H9 (cell line): ENCODE measurements around the gene SLC44A1. TPM values are rescaled to one million over a fixed set of nuclear protein-coding genes. Genes with fewer than 3 reads are reported as not detected.

Experiments used
- DNase-seq: peaks from one replicate; pipeline ENCODE4 v3.0.0-alpha.2; 2017
- H2AFZ ChIP-seq: one replicate; pipeline ENCODE4 v1.6.1; 2013; ENCODE audit warnings: mild to moderate bottlenecking, low read length, control low read depth, moderate library complexity
- H2AK5ac ChIP-seq: 2 replicates; pipeline ENCODE4 v1.6.1; 2013; ENCODE audit warnings: low read length, control low read depth, mixed read lengths; ENCODE audit not compliant: insufficient read length
- H2BK120ac ChIP-seq: one replicate; pipeline ENCODE4 v1.6.1; 2013; ENCODE audit warnings: low read depth, mild to moderate bottlenecking, low read length, control low read depth, inconsistent platforms; ENCODE audit not compliant: poor library complexity, severe bottlenecking
- H2BK12ac ChIP-seq: 2 replicates; pipeline ENCODE4 v1.6.1; 2013; ENCODE audit warnings: low read length, control low read depth, mixed read lengths, low read depth; ENCODE audit not compliant: insufficient read length
- H2BK15ac ChIP-seq: 2 replicates; pipeline ENCODE4 v1.6.1; 2013; ENCODE audit warnings: low read depth, low read length, control low read depth
- H2BK20ac ChIP-seq: one replicate; pipeline ENCODE4 v1.6.1; 2013; ENCODE audit warnings: low read depth, mild to moderate bottlenecking, low read length, control low read depth, inconsistent platforms; ENCODE audit not compliant: poor library complexity, severe bottlenecking
- H2BK5ac ChIP-seq: 2 replicates; pipeline ENCODE4 v1.6.1; 2013; ENCODE audit warnings: low read length, control low read depth, mixed read lengths; ENCODE audit not compliant: insufficient read length
- H3K14ac ChIP-seq: 2 replicates; pipeline ENCODE4 v1.6.1; 2013; ENCODE audit warnings: low read length, control low read depth; ENCODE audit not compliant: insufficient read depth
- H3K18ac ChIP-seq: 2 replicates; pipeline ENCODE4 v1.6.1; 2013; ENCODE audit warnings: low read depth, mild to moderate bottlenecking, mixed read lengths, low read length, control low read depth; ENCODE audit not compliant: insufficient read length
- H3K23ac ChIP-seq: 2 replicates; pipeline ENCODE4 v1.6.1; 2013; ENCODE audit warnings: low read length, control low read depth, mixed read lengths, low read depth; ENCODE audit not compliant: insufficient read length
- H3K23me2 ChIP-seq: 2 replicates; pipeline ENCODE4 v1.6.1; 2013; ENCODE audit warnings: low read depth, mild to moderate bottlenecking, mixed read lengths, low read length, control low read depth; ENCODE audit not compliant: insufficient read length, poor library complexity, severe bottlenecking
- H3K27ac ChIP-seq: 2 replicates; pipeline ENCODE4 v1.5.1; 2013; ENCODE audit warnings: low read length, control low read depth, mixed read lengths, low read depth; ENCODE audit not compliant: insufficient read length
- H3K27me3 ChIP-seq: 2 replicates; pipeline ENCODE4 v1.6.1; 2013; ENCODE audit warnings: low read length, control low read depth, inconsistent platforms; ENCODE audit not compliant: insufficient read depth
- H3K4ac ChIP-seq: 2 replicates; pipeline ENCODE4 v1.6.1; 2013; ENCODE audit warnings: low read depth, mild to moderate bottlenecking, control low read depth, inconsistent platforms, low read length, moderate library complexity
- H3K4me1 ChIP-seq: 2 replicates; pipeline ENCODE4 v1.6.1; 2013; ENCODE audit warnings: low read length, control low read depth, inconsistent platforms; ENCODE audit not compliant: insufficient read depth
- H3K4me2 ChIP-seq: 2 replicates; pipeline ENCODE4 v1.6.1; 2013; ENCODE audit warnings: low read length, control low read depth, mixed read lengths; ENCODE audit not compliant: insufficient read length, insufficient read depth
- H3K56ac ChIP-seq: 2 replicates; pipeline ENCODE4 v1.6.1; 2013; ENCODE audit warnings: low read depth, mild to moderate bottlenecking, mixed read lengths, low read length, control low read depth; ENCODE audit not compliant: insufficient read length
- H3K79me1 ChIP-seq: 2 replicates; pipeline ENCODE4 v1.6.1; 2013; ENCODE audit warnings: low read depth, mild to moderate bottlenecking, moderate library complexity, low read length, control low read depth, inconsistent platforms; ENCODE audit not compliant: insufficient read depth, poor library complexity, severe bottlenecking
- H3K79me2 ChIP-seq: 2 replicates; pipeline ENCODE4 v1.6.1; 2013; ENCODE audit warnings: low read length, control low read depth, inconsistent platforms; ENCODE audit not compliant: insufficient read depth
- H3K9ac ChIP-seq: 2 replicates; pipeline ENCODE4 v1.6.1; 2013; ENCODE audit warnings: low read length, control low read depth, mixed read lengths; ENCODE audit not compliant: insufficient read length; ENCODE audit errors: extremely low read depth
- H3K9me3 ChIP-seq: one replicate; pipeline ENCODE4 v1.6.1; 2013; ENCODE audit warnings: low read depth, low read length, inconsistent platforms; ENCODE audit not compliant: control insufficient read depth
- H3T11ph ChIP-seq: one replicate; pipeline ENCODE4 v1.6.1; 2013; ENCODE audit warnings: mild to moderate bottlenecking, low read length, control low read depth, inconsistent platforms
- H4K20me1 ChIP-seq: one replicate; pipeline ENCODE4 v1.6.1; 2013; ENCODE audit not compliant: control insufficient read depth, insufficient read length, insufficient read depth
- H4K5ac ChIP-seq: 2 replicates; pipeline ENCODE4 v1.6.1; 2013; ENCODE audit warnings: low read depth, mild to moderate bottlenecking, mixed read lengths, low read length, control low read depth; ENCODE audit not compliant: insufficient read length
- H4K8ac ChIP-seq: replicated peaks from 2 replicates; pipeline ENCODE4 v1.6.1; 2013; ENCODE audit warnings: low read length, control low read depth, mixed read lengths, low read depth; ENCODE audit not compliant: insufficient read length
- H4K91ac ChIP-seq: 2 replicates; pipeline ENCODE4 v1.6.1; 2013; ENCODE audit warnings: low read depth, mild to moderate bottlenecking, moderate library complexity, mixed read lengths, low read length, control low read depth; ENCODE audit not compliant: insufficient read length
- H3K27ac Mint-ChIP-seq, 3 experiments: 2 replicates in 2 of 3; 3 replicates in 1 of 3; pipeline ENCODE4 v1.8.0; 2020 to 2021; ENCODE audit warnings: mixed read lengths in 3 of 3, mild to moderate bottlenecking in 1 of 3, moderate library complexity in 1 of 3
- H3K27me3 Mint-ChIP-seq: 2 replicates; pipeline ENCODE4 v1.8.0; 2021; ENCODE audit warnings: low read depth, mild to moderate bottlenecking, moderate library complexity, mixed read lengths
- H3K36me3 Mint-ChIP-seq, 3 experiments: 2 replicates in 2 of 3; 3 replicates in 1 of 3; pipeline ENCODE4 v1.8.0; 2020 to 2021; ENCODE audit warnings: low read depth in 3 of 3, mixed read lengths in 3 of 3; ENCODE audit not compliant: insufficient read depth in 1 of 3
- H3K4me1 Mint-ChIP-seq, 2 experiments: 2 replicates each; pipeline ENCODE4 v1.8.0; 2020; ENCODE audit warnings: mixed read lengths in 2 of 2
- H3K4me3 Mint-ChIP-seq, 2 experiments: 2 replicates in 1 of 2; 3 replicates in 1 of 2; pipeline ENCODE4 v1.8.0; 2020 to 2021; ENCODE audit warnings: mild to moderate bottlenecking in 2 of 2, mixed read lengths in 2 of 2, moderate library complexity in 1 of 2
- H3K9me3 Mint-ChIP-seq, 2 experiments: 2 replicates in 1 of 2; 3 replicates in 1 of 2; pipeline ENCODE4 v1.8.0; 2020; ENCODE audit warnings: mild to moderate bottlenecking in 2 of 2, mixed read lengths in 2 of 2, moderate library complexity in 1 of 2
- WGBS: extraction: QIAGEN DNeasy Blood & Tissue Kit; methylation state at CpG from one replicate; pipeline ENCODE4 v1.1.7; 2013; ENCODE audit warnings: missing lambda C conversion rate, low lambda C conversion rate, mixed read lengths; ENCODE audit not compliant: insufficient read length; ENCODE audit errors: extremely low coverage; 5-methylcytosine and 5-hydroxymethylcytosine counted together
- total RNA-seq: library from RNA; stranded (reverse); gene quantifications from 2 replicates; pipeline ENCODE4 v1.2.1, GENCODE V29; 2021
- TF ChIP-seq, protein P1 (sequence below): fragments of 200-600 bp; sonication (generic); conservative IDR thresholded peaks from 3 replicates; pipeline ENCODE4 v1.8.0; 2021; ENCODE audit warnings: antibody characterized with exemption, mild to moderate bottlenecking

The SLC44A1 gene
- total RNA-seq, 1 experiment from 2014 or later, result 60.7 TPM

DNA sequence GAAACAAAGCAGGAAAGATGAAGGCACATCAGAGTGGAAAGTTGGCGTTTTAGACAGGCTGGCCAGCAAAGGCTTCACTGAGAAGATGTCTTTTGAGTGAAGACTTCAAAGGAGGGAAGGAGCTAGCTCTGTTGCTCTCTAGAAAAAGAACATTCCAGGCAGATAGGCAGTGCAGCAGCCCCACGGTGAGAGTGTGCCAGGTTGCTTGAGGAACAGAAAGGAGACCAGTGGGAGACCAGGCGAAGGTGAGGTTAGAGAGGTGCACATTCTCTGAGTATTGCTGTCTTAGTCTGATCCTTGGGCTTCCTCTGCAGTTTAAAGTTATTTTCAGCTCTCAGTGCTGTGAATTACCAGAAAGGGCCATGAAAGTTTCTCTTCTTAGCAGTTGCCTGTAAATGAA, 83.8 kb downstream of the SLC44A1 start:
- H3K9me3 Mint-ChIP-seq, result no peaks in the 10 kb centered on the region
- Histone ChIP-seq H4K8ac (no peak overlapping the region), H3K14ac (no peak overlapping the region), H2BK5ac (no peak overlapping the region), H3K79me2 (0 out of 2 replicates have a peak, but pooled peaks cover 6% of the 10 kb centered on the region), H3K56ac (no peak overlapping the region), H3T11ph (no peak overlapping the region), H4K20me1 (no peaks in the 10 kb centered on the region), H3K4me2 (no peak overlapping the region), H3K27ac (no peak overlapping the region), H3K23ac (no peak overlapping the region), H2BK120ac (no peak overlapping the region), H4K91ac (no peak overlapping the region), H3K23me2 (no peaks in the 10 kb centered on the region), H3K4ac (no peak overlapping the region), H2BK20ac (no peak overlapping the region), H2AFZ (no peak overlapping the region), H4K5ac (no peak overlapping the region), H2BK12ac (no peak overlapping the region), H3K79me1 (no peaks in the 10 kb centered on the region), H3K4me1 (no peaks in the 10 kb centered on the region), H3K9me3 (no peaks in the 10 kb centered on the region), H3K27me3 (no peaks in the 10 kb centered on the region), H3K18ac (no peak overlapping the region), H2BK15ac (no peak overlapping the region), H3K9ac (no peak overlapping the region), H2AK5ac (no peak overlapping the region)
- DNase-seq, result no peak
- WGBS, result no CpG with 5 or more reads among the region's 3 CpGs
- TF ChIP-seq, protein P1, sequence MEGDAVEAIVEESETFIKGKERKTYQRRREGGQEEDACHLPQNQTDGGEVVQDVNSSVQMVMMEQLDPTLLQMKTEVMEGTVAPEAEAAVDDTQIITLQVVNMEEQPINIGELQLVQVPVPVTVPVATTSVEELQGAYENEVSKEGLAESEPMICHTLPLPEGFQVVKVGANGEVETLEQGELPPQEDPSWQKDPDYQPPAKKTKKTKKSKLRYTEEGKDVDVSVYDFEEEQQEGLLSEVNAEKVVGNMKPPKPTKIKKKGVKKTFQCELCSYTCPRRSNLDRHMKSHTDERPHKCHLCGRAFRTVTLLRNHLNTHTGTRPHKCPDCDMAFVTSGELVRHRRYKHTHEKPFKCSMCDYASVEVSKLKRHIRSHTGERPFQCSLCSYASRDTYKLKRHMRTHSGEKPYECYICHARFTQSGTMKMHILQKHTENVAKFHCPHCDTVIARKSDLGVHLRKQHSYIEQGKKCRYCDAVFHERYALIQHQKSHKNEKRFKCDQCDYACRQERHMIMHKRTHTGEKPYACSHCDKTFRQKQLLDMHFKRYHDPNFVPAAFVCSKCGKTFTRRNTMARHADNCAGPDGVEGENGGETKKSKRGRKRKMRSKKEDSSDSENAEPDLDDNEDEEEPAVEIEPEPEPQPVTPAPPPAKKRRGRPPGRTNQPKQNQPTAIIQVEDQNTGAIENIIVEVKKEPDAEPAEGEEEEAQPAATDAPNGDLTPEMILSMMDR, result no peak
- H3K36me3 Mint-ChIP-seq, result peaks cover 0 to 11% (median 6%) of the 10 kb centered on the region in 3 experiments; a peak in 4 of 7 replicates
- H3K27ac Mint-ChIP-seq, result peak overlapping the region in 1 of 3 experiments; percentile 19; a peak in 3 of 7 replicates
- H3K4me3 Mint-ChIP-seq, result no peak overlapping the region
- peaks cover 6 to 14% of the 10 kb centered on the region in 2 experiments; a peak in 3 of 4 replicates for H3K4me1 Mint-ChIP-seq
- H3K27me3 Mint-ChIP-seq, result no peaks in the 10 kb centered on the region; the same call in 1 of the 2 replicates
